Sigmoid colon (tissue), 7 donors: ENCODE measurements around the gene MLH3. TPM values are rescaled to one million over a fixed set of nuclear protein-coding genes. Genes with fewer than 3 reads are reported as not detected.

Experiments used
- polyA plus RNA-seq, 3 donors: library from polyadenylated mRNA; stranded (reverse); fragments of 200-250 nt; gene quantifications; one replicate each; pipeline ENCODE4 v1.2.3, GENCODE V29; 2013
- small RNA-seq, 3 donors: library from RNA; depleted of rRNA; stranded (forward); fragments of <200 nt; gene quantifications; one replicate each; pipeline ENCODE3, GENCODE V24; 2016
- total RNA-seq, 4 donors: library from RNA; depleted of rRNA; stranded (reverse); fragments of >200 nt; gene quantifications; one replicate each; pipeline ENCODE4 v1.1.0, GENCODE V29; 2016
- donor health status: healthy with polysubstance abuse.
- donor health status: Bipolar disorder and iron deficiency.
- donor health status: healthy.

MLH3 gene
- total and polyA plus RNA-seq, 7 donors: 3.6 to 42.9 (median 30.0) TPM

Small RNA genes lying within 50 kb of the gene (small RNA-seq; reads per million reads assigned to genes)
- gene RNU6-689P: 0 reads per million in 3 donors

Other genes starting within 250 kb of the MLH3 start
- gene PROX2, start 175.3 kb downstream of the MLH3 start, total RNA-seq: under 1 TPM in 1 of 4 donors, not detected in 3; 0.16 TPM
- gene PROX2, start 175.3 kb downstream of the MLH3 start, polyA plus RNA-seq: under 1 TPM in 1 of 3 donors, not detected in 2; 0.01 TPM
- 100 to 1,000 TPM in 1 of 4 donors, 10 to 100 TPM in 3; 68.6 to 114 (median 71.8) TPM for gene DLST, start 169.6 kb downstream of the MLH3 start, total RNA-seq
- 100 to 1,000 TPM in 2 of 3 donors, 10 to 100 TPM in 1; 66.1 to 114 (median 105) TPM for gene DLST, start 169.6 kb downstream of the MLH3 start, polyA plus RNA-seq
- gene RPS6KL1, start 128.2 kb downstream of the MLH3 start, total RNA-seq: 10 to 100 TPM in 1 of 4 donors, 1 to 10 TPM in 3; 4.6 to 11.1 (median 6.7) TPM
- 1 to 10 TPM; 1.8 to 4.0 (median 2.8) TPM for gene RPS6KL1, start 128.2 kb downstream of the MLH3 start, polyA plus RNA-seq
- 10 to 100 TPM in 2 of 4 donors, 1 to 10 TPM in 2; 3.6 to 15.6 (median 9.7) TPM for gene PGF, start 95.9 kb downstream of the MLH3 start, total RNA-seq
- gene PGF, start 95.9 kb downstream of the MLH3 start, polyA plus RNA-seq: 1 to 10 TPM; 1.2 to 9.1 (median 1.6) TPM
- 10 to 100 TPM; 34.1 to 37.5 (median 35.3) TPM for gene EIF2B2, start 48.5 kb downstream of the MLH3 start, total RNA-seq
- gene EIF2B2, start 48.5 kb downstream of the MLH3 start, polyA plus RNA-seq: 10 to 100 TPM; 25.2 to 45.5 (median 40.0) TPM
- gene ACYP1, start 12.6 kb upstream of the MLH3 start, total RNA-seq: 10 to 100 TPM in 3 of 4 donors, 1 to 10 TPM in 1; 4.2 to 23.5 (median 19.2) TPM
- 10 to 100 TPM; 18.6 to 36.3 (median 23.3) TPM for gene ACYP1, start 12.6 kb upstream of the MLH3 start, polyA plus RNA-seq
- gene ZC2HC1C, start 18.2 kb upstream of the MLH3 start, total RNA-seq: 1 to 10 TPM; 3.6 to 4.6 (median 4.0) TPM
- 1 to 10 TPM; 1.2 to 4.6 (median 4.6) TPM for gene ZC2HC1C, start 18.2 kb upstream of the MLH3 start, polyA plus RNA-seq
- gene NEK9, start 75.6 kb upstream of the MLH3 start, total RNA-seq: 10 to 100 TPM; 54.4 to 66.7 (median 59.9) TPM
- 10 to 100 TPM in 2 of 3 donors, 1 to 10 TPM in 1; 9.0 to 38.8 (median 11.4) TPM for gene NEK9, start 75.6 kb upstream of the MLH3 start, polyA plus RNA-seq
- gene TMED10, start 125.1 kb upstream of the MLH3 start, total RNA-seq: 100 to 1,000 TPM; 107 to 175 (median 165) TPM
- gene TMED10, start 125.1 kb upstream of the MLH3 start, polyA plus RNA-seq: 100 to 1,000 TPM in 1 of 3 donors, 10 to 100 TPM in 2; 38.4 to 236 (median 51.1) TPM
- gene FOS, start 227.4 kb upstream of the MLH3 start, total RNA-seq: 1,000 to 10,000 TPM in 1 of 4 donors, 100 to 1,000 TPM in 3; 172 to 1,048 (median 650) TPM
- gene FOS, start 227.4 kb upstream of the MLH3 start, polyA plus RNA-seq: 100 to 1,000 TPM; 108 to 374 (median 306) TPM